Measurements from ENCODE around the gene DCAF12. TPM values are rescaled to one million over a fixed set of nuclear protein-coding genes. Genes with fewer than 3 reads are reported as not detected.
A peak's percentile ranks its signal among the peaks of the same experiment; 100 is the strongest.

Gene DCAF12
- total RNA-seq, 6 donors from 2014 or later, result 17.8 to 41.0 (median 34.0) TPM

GRCh38 chr9:34084562-34084961 is 41.9 kb downstream of the DCAF12 start:
- H3K9me3 ChIP-seq, result no peaks in the 10 kb centered on the region
- DNase-seq (no peak), ATAC-seq (ENCODE audit: low FRiP score in 2 of 2) (no peak)
- no peaks in the 10 kb centered on the region for H3K4me1 ChIP-seq
- H3K27me3 ChIP-seq, result no peaks in the 10 kb centered on the region
- WGBS, 2 donors, result 36 to 83% methylated on average over 1 of the region's 1 CpG
- H3K27ac ChIP-seq, result peak overlapping the region; percentile 42 to 68 (median 54)
- H3K36me3 ChIP-seq, result peaks cover 24 to 42% (median 35%) of the 10 kb centered on the region in 4 donors
- H3K4me3 ChIP-seq, result no peak overlapping the region
- TF ChIP-seq EP300 (IDR thresholded peaks at IDR 0.05) (peak in 2 of 4 donors; percentile 63 to 73), POLR2A (IDR thresholded peaks at IDR 0.05) (no peak), POLR2AphosphoS5 (IDR thresholded peaks at IDR 0.05) (peak in 1 of 2 donors; percentile 29)
- TF ChIP-seq, protein P1, sequence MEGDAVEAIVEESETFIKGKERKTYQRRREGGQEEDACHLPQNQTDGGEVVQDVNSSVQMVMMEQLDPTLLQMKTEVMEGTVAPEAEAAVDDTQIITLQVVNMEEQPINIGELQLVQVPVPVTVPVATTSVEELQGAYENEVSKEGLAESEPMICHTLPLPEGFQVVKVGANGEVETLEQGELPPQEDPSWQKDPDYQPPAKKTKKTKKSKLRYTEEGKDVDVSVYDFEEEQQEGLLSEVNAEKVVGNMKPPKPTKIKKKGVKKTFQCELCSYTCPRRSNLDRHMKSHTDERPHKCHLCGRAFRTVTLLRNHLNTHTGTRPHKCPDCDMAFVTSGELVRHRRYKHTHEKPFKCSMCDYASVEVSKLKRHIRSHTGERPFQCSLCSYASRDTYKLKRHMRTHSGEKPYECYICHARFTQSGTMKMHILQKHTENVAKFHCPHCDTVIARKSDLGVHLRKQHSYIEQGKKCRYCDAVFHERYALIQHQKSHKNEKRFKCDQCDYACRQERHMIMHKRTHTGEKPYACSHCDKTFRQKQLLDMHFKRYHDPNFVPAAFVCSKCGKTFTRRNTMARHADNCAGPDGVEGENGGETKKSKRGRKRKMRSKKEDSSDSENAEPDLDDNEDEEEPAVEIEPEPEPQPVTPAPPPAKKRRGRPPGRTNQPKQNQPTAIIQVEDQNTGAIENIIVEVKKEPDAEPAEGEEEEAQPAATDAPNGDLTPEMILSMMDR (IDR thresholded peaks at IDR 0.05), result no peak

GRCh38 chr9:34079181-34079580 is 47.3 kb downstream of the DCAF12 start:
- DNase-seq (no peak), ATAC-seq (ENCODE audit: low FRiP score in 2 of 2) (no peak)
- no peaks in the 10 kb centered on the region for H3K36me3 ChIP-seq
- H3K27me3 ChIP-seq, result no peaks in the 10 kb centered on the region
- H3K4me1 ChIP-seq, result peaks cover 0 to 2% (median 0%) of the 10 kb centered on the region in 4 donors
- H3K9me3 ChIP-seq, result no peaks in the 10 kb centered on the region
- 86 to 88% methylated on average over 2 of the region's 2 CpGs for WGBS, 2 donors
- H3K4me3 ChIP-seq, result no peak overlapping the region
- no peak for TF ChIP-seq EP300 (IDR thresholded peaks at IDR 0.05)
- no peak for TF ChIP-seq POLR2AphosphoS5 (IDR thresholded peaks at IDR 0.05)
- no peak for TF ChIP-seq POLR2A (IDR thresholded peaks at IDR 0.05)
- TF ChIP-seq, protein P1 (IDR thresholded peaks at IDR 0.05), result no peak
- no peak overlapping the region for H3K27ac ChIP-seq

DNA sequence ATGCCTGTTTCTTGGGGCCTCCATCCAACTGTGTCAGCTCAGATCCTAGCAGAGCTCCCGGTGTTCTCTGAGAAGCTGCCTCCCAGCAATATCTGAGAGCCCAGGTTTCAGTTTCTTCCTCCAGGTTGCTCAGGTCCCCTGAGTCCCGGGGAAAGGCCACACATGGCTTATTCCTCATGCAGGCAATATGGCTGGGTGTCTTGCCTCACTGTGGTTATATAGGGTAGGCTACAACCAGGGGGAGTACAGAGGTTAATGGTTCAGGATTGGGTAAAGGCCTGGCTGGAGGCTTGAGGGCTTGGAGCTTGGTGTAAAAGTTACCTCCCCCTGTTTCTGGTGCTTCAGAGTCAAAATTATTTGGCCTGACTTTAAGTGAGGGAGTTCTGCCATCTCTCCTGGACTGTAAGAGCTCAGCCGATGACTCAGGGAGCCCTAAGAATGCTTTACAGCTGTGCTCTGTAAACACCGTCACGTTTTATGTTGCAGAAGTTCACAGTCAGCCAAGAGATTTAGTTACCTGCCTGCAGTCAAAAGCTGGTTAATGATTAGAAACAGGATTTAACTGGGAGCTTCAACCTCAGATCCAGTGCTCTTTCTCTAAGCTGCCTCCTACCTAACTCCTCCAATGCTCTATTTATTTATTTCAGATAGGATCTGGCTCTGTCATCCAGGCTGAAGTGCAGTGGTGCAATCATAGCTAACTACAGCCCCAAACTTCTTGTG is 53.5 kb downstream of the DCAF12 start:
- H3K36me3 ChIP-seq, result no peaks in the 10 kb centered on the region
- H3K4me3 ChIP-seq, result no peak overlapping the region
- no peak for TF ChIP-seq POLR2AphosphoS5 (IDR thresholded peaks at IDR 0.05)
- TF ChIP-seq POLR2A (IDR thresholded peaks at IDR 0.05), result no peak
- TF ChIP-seq, protein P1 (IDR thresholded peaks at IDR 0.05), result no peak
- TF ChIP-seq EP300 (IDR thresholded peaks at IDR 0.05), result peak in 1 of 4 donors; percentile 34
- peak; percentile 81 to 92 for ATAC-seq (ENCODE audit: low FRiP score in 2 of 2)
- H3K4me1 ChIP-seq, result peaks cover 0 to 23% (median 9%) of the 10 kb centered on the region in 4 donors
- peak overlapping the region; percentile 64 to 70 (median 66) for H3K27ac ChIP-seq
- no peaks in the 10 kb centered on the region for H3K27me3 ChIP-seq
- DNase-seq, result peak in 1 of 2 donors; percentile 69
- no peaks in the 10 kb centered on the region for H3K9me3 ChIP-seq
- 42 to 43% methylated on average over 4 to 5 of the region's 5 CpGs for WGBS, 2 donors

- H3K27me3 ChIP-seq, result no peaks in the 10 kb centered on the region
- 60 to 81% methylated on average over 2 of the region's 2 CpGs for WGBS, 2 donors
- peak overlapping the region; percentile 64 to 70 (median 66) for H3K27ac ChIP-seq
- DNase-seq (peak in 1 of 2 donors; percentile 54), ATAC-seq (ENCODE audit: low FRiP score in 2 of 2) (peak; percentile 13 to 37)
- H3K4me3 ChIP-seq, result no peak overlapping the region
- no peaks in the 10 kb centered on the region for H3K36me3 ChIP-seq
- no peaks in the 10 kb centered on the region for H3K9me3 ChIP-seq
- peaks cover 0 to 23% (median 9%) of the 10 kb centered on the region in 4 donors for H3K4me1 ChIP-seq
- TF ChIP-seq, protein P1 (IDR thresholded peaks at IDR 0.05), result no peak
- no peak for TF ChIP-seq POLR2A (IDR thresholded peaks at IDR 0.05)
- no peak for TF ChIP-seq EP300 (IDR thresholded peaks at IDR 0.05)
- TF ChIP-seq POLR2AphosphoS5 (IDR thresholded peaks at IDR 0.05), result no peak
These were observed 54.1 kb downstream of the DCAF12 start for GRCh38 chr9:34072410-34072809.
